Karpas-422 (cell line): ENCODE results near the gene COX7A2L. TPM values are rescaled to one million over a fixed set of nuclear protein-coding genes. Genes with fewer than 3 reads are reported as not detected.
"Not testable (repeated sequence)": the region's sequence is repeated elsewhere in the genome, so short reads cannot be mapped to it uniquely, and the experiment has no call there.

Experiments used
- DNase-seq: peaks from one replicate; pipeline ENCODE4 v3.0.0-alpha.2; 2015
- H2AFZ ChIP-seq: fragments of 200-600 bp; sonication (generic); 2 replicates; pipeline ENCODE4 v1.6.1; 2014; ENCODE audit warnings: antibody characterized with exemption, low read length, mixed read lengths
- H3K27ac ChIP-seq: fragments of 200-600 bp; sonication (generic); 2 replicates; pipeline ENCODE4 v1.5.1; 2014; ENCODE audit warnings: mild to moderate bottlenecking, low read length, moderate library complexity
- H3K27me3 ChIP-seq: fragments of 200-600 bp; sonication (generic); 2 replicates; pipeline ENCODE4 v1.6.1; 2014; ENCODE audit warnings: low read length, mixed read lengths
- H3K36me3 ChIP-seq: fragments of 200-600 bp; sonication (generic); 2 replicates; pipeline ENCODE4 v1.6.1; 2014; ENCODE audit warnings: low read length, mixed read lengths; ENCODE audit not compliant: insufficient read depth
- H3K4me1 ChIP-seq: fragments of 200-600 bp; sonication (generic); 2 replicates; pipeline ENCODE4 v1.6.1; 2014; ENCODE audit warnings: mild to moderate bottlenecking, low read length, mixed read lengths
- H3K4me2 ChIP-seq: fragments of 200-600 bp; sonication (generic); 2 replicates; pipeline ENCODE4 v1.6.1; 2014; ENCODE audit warnings: low read length, low read depth, mild to moderate bottlenecking; ENCODE audit not compliant: poor library complexity, severe bottlenecking
- H3K4me3 ChIP-seq: fragments of 200-600 bp; sonication (generic); 2 replicates; pipeline ENCODE4 v1.5.1; 2014; ENCODE audit warnings: mild to moderate bottlenecking, antibody characterized with exemption, low read length, mixed read lengths
- H3K79me2 ChIP-seq: fragments of 200-600 bp; sonication (generic); 2 replicates; pipeline ENCODE4 v1.6.1; 2014; ENCODE audit warnings: mild to moderate bottlenecking, low read length, mixed read lengths
- H3K9ac ChIP-seq: fragments of 200-600 bp; sonication (generic); 2 replicates; pipeline ENCODE4 v1.6.0; 2014; ENCODE audit warnings: low read length
- H3K9me2 ChIP-seq: fragments of 200-600 bp; sonication (generic), shearing (Covaris generic); replicated peaks from 2 replicates; pipeline ENCODE4 v1.6.0; 2014; ENCODE audit warnings: mild to moderate bottlenecking, low read length, moderate library complexity; ENCODE audit not compliant: insufficient read depth
- H3K9me3 ChIP-seq: fragments of 300-700, 200-600 bp; sonication (generic); 2 replicates; pipeline ENCODE4 v1.6.1; 2014; ENCODE audit warnings: low read length, mixed read lengths
- H4K20me1 ChIP-seq: fragments of 200-600 bp; sonication (generic); 2 replicates; pipeline ENCODE4 v1.6.1; 2014; ENCODE audit warnings: mild to moderate bottlenecking, antibody characterized with exemption, low read length, low read depth; ENCODE audit not compliant: insufficient read depth
- total RNA-seq: library from RNA; depleted of rRNA; stranded (reverse); fragments of >200 nt; shearing (Covaris generic); gene quantifications from 2 replicates; pipeline ENCODE4 v1.2.3, GENCODE V29; 2014; ENCODE audit warnings: low replicate concordance

Gene COX7A2L
- total RNA-seq, 1 experiment from 2014 or later: 232 TPM

DNA sequence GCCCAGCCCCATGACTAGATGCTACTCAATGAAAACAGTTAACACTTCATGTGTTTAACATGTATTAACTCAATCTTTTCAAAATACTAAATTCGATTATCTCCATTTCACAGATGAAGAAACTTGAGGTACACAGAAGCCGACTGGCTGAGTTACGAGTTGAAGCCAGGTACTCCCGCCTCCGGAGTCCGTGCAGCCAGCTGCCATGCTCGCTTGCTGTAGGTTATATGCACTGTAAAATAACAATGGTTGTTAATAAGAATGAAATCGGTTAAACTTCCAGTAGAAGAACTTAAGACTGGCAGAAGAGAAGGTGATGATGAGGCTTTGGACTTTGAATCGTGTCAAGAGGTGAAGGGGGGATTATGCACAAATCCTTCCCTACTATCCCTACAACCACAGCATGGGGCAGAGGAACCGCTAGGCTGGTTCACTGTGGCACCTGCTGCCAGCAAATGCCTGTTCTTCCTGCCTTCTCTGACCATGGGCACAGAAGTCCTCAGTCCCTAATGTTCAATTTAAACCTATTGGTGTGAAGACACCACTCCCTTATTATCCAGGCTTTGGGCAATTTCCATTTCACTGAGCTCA lies 25.4 kb downstream of the COX7A2L start:
- H3K9me3 ChIP-seq: no peaks in the 10 kb centered on the region
- H3K79me2 ChIP-seq: peaks cover 5% of the 10 kb centered on the region
- no peak overlapping the region for H2AFZ ChIP-seq
- H3K27me3 ChIP-seq: no peaks in the 10 kb centered on the region
- no peak overlapping the region for H3K9ac ChIP-seq
- H3K9me2 ChIP-seq: no peaks in the 10 kb centered on the region
- H3K36me3 ChIP-seq: peaks cover 54% of the 10 kb centered on the region
- no peaks in the 10 kb centered on the region for H4K20me1 ChIP-seq
- H3K27ac ChIP-seq: no peak overlapping the region
- no peak for DNase-seq
- no peaks in the 10 kb centered on the region for H3K4me1 ChIP-seq
- H3K4me2 ChIP-seq: no peak overlapping the region
- no peak overlapping the region for H3K4me3 ChIP-seq

DNA sequence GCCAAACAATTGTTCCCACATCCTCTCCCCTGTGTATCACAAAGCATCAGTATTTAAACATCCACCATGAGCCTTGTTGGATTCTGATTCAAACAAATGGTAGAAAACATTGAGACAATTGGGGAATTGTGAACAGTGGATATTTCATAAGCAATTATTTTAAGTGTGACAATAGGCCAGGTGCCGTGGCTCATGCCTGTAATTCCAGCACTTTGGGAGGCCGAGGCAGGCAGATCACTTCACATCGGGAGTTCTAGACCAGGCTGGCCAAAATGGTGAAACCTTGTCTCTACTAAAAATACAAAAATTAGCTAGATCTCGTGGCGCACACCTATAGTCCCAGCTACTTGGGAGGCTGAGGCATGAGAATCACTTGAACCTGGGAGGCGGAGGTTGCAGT lies 26.2 kb downstream of the COX7A2L start:
- H4K20me1 ChIP-seq, H2AFZ ChIP-seq, H3K4me2 ChIP-seq, H3K9me3 ChIP-seq, H3K9me2 ChIP-seq, H3K27ac ChIP-seq, DNase-seq, H3K27me3 ChIP-seq, H3K9ac ChIP-seq, H3K4me3 ChIP-seq, H3K4me1 ChIP-seq, H3K79me2 ChIP-seq: not testable (repeated sequence)
- peaks cover 54% of the 10 kb centered on the region for H3K36me3 ChIP-seq

DNA sequence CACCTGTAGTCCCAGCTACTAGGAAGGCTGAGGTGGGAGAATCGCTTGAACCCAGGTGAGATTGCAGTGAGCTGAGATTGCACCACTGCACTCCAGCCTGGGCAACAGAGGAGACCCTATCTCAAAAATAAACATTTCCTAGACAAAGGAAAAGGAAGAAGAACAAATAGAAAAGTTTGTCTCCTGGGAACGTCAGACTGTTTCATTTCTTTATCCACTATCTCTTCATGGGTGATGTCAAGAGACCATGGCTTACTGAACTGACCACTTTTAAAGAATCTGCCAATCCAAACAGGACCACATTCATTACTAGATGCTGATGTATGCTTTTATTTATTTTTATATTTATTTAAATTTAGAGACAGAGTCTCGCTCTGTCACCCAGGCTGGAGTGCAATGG lies 26.8 kb downstream of the COX7A2L start:
- Histone ChIP-seq H3K79me2 (no peaks in the 10 kb centered on the region; the same call in 1 of the 2 replicates), H3K9me3 (no peaks in the 10 kb centered on the region), H3K27me3 (no peaks in the 10 kb centered on the region), H3K4me3 (no peak overlapping the region), H3K36me3 (peaks cover 59% of the 10 kb centered on the region), H3K4me2 (no peak overlapping the region), H2AFZ (no peak overlapping the region), H4K20me1 (no peaks in the 10 kb centered on the region), H3K4me1 (no peaks in the 10 kb centered on the region), H3K27ac (no peak overlapping the region), H3K9ac (no peak overlapping the region), H3K9me2 (no peaks in the 10 kb centered on the region)
- no peak for DNase-seq

DNA sequence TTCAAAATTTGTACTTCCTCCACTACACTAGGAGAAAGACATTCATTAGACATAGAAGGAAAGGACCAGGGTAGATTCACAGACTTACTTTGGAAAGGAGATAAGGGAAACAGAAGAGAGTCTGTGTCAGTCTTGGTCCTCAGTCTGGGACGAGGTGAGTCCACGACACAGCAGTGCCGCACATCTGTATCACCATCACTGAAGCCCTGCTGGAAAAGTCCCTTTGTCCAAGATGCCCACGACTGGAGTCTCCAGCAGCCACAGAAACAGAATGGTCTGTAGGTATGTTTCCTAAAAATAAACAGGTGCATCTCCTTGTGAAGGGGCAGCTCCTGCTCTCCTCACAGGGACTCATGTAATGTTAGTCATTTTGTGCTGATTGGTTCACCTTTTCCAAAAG lies 27.4 kb downstream of the COX7A2L start:
- no peak for DNase-seq
- Histone ChIP-seq H3K9me3 (no peaks in the 10 kb centered on the region), H3K79me2 (no peaks in the 10 kb centered on the region; the same call in 1 of the 2 replicates), H3K4me3 (no peak overlapping the region), H2AFZ (no peak overlapping the region), H3K4me2 (no peak overlapping the region), H4K20me1 (no peaks in the 10 kb centered on the region), H3K36me3 (peaks cover 64% of the 10 kb centered on the region), H3K9ac (no peak overlapping the region), H3K27me3 (no peaks in the 10 kb centered on the region), H3K9me2 (no peaks in the 10 kb centered on the region), H3K27ac (no peak overlapping the region), H3K4me1 (no peaks in the 10 kb centered on the region)

DNA sequence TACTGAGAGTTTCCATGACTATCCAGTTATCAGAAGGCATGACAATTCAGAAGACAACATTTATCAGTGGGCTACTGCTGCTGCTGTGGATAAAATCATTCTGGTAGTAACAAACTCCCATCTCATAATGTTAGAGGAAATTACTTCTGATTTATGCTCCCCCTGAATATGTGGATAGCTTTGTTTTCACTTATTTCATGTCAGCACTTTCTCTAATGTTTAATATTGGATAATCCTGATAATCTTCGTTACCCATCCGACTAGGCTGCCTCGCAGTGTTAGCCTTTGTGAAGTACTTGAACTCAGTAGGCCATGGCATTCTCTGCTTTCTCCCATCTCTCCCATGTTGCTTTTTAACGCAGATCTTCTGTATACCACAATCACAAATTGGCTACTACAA lies 28.4 kb downstream of the COX7A2L start:
- Histone ChIP-seq H2AFZ (no peak overlapping the region), H3K4me3 (no peak overlapping the region), H3K4me2 (no peak overlapping the region), H3K27ac (no peak overlapping the region), H4K20me1 (no peaks in the 10 kb centered on the region), H3K9ac (no peak overlapping the region), H3K4me1 (no peaks in the 10 kb centered on the region), H3K79me2 (no peaks in the 10 kb centered on the region; the same call in 1 of the 2 replicates), H3K36me3 (peaks cover 60% of the 10 kb centered on the region), H3K27me3 (no peaks in the 10 kb centered on the region), H3K9me2 (no peaks in the 10 kb centered on the region), H3K9me3 (no peaks in the 10 kb centered on the region)
- no peak for DNase-seq

DNA sequence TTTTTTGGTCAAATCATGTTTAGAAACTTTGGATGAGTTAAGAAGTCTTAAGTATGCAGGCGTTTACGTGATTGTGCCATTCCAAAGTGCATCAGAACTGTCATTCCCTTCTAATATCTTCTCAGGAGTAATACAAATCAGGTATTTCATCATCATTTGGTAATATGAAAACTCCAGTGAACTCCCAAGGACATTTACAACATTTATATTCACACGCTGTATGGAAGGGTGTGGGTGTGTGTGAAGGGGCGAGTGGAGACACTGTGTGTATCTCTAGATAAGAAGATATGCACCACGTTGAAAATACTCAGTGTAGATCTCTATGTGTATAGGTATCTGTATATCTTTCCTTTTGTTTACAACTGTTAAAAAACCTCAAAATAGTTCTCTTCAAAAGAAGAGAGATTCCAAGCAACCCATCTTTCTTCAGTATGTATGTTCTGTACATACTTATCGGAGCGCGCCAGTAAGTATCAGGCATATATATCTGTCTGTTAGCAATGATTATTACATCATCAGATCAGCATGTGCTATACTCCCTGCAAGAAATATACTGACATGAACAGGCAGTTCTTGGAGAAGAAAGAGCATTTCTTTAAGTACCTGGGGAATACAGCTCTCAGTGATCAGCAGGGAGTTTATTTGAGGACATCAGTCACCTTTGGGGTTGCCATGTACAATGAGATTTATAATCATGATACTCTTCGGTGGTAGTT lies 29.3 kb downstream of the COX7A2L start:
- Histone ChIP-seq H3K4me2 (no peak overlapping the region), H3K79me2 (no peaks in the 10 kb centered on the region; the same call in 1 of the 2 replicates), H3K9ac (no peak overlapping the region), H3K4me3 (no peak overlapping the region), H3K4me1 (no peaks in the 10 kb centered on the region), H3K9me2 (no peaks in the 10 kb centered on the region), H2AFZ (no peak overlapping the region), H3K27me3 (no peaks in the 10 kb centered on the region), H3K36me3 (peaks cover 62% of the 10 kb centered on the region), H4K20me1 (no peaks in the 10 kb centered on the region), H3K27ac (no peak overlapping the region), H3K9me3 (no peaks in the 10 kb centered on the region)
- DNase-seq: no peak

DNA sequence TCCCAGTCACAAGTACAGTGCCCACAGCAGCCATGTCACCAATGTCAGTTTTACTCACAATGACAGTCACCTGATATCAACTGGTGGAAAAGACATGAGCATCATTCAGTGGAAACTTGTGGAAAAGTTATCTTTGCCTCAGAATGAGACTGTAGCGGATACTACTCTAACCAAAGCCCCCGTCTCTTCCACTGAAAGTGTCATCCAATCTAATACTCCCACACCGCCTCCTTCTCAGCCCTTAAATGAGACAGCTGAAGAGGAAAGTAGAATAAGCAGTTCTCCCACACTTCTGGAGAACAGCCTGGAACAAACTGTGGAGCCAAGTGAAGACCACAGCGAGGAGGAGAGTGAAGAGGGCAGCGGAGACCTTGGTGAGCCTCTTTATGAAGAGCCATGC lies 31.3 kb downstream of the COX7A2L start:
- H3K4me3 ChIP-seq: no peak overlapping the region
- no peaks in the 10 kb centered on the region for H3K27me3 ChIP-seq
- peaks cover 57% of the 10 kb centered on the region for H3K36me3 ChIP-seq
- H3K27ac ChIP-seq: no peak overlapping the region
- no peak overlapping the region for H2AFZ ChIP-seq
- H3K79me2 ChIP-seq: no peaks in the 10 kb centered on the region; the same call in 1 of the 2 replicates
- H3K4me1 ChIP-seq: no peaks in the 10 kb centered on the region
- H3K9me3 ChIP-seq: no peaks in the 10 kb centered on the region
- H3K9ac ChIP-seq: no peak overlapping the region
- no peak for DNase-seq
- no peak overlapping the region for H3K4me2 ChIP-seq
- no peaks in the 10 kb centered on the region for H4K20me1 ChIP-seq
- H3K9me2 ChIP-seq: no peaks in the 10 kb centered on the region

DNA sequence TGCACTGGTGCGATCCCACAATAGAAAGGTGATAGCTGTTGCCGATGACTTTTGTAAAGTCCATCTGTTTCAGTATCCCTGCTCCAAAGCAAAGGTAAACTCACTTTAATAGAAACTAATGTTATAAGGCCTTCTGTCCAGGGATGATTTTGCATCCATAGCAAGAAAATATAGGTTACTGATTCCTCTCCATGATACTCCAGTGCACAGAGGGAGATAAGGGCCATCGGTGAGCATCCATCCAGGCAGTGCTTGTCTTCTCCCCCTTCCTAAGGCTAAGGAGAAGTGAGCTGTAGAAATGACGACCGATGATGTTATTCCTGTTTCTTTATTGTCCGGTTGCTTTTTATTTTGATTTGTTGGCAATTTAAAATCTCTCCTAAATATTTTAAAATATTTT lies 32.1 kb downstream of the COX7A2L start:
- H3K27me3 ChIP-seq: no peaks in the 10 kb centered on the region
- no peaks in the 10 kb centered on the region for H3K4me1 ChIP-seq
- no peak overlapping the region for H3K4me2 ChIP-seq
- no peaks in the 10 kb centered on the region; the same call in 1 of the 2 replicates for H3K79me2 ChIP-seq
- no peak overlapping the region for H3K27ac ChIP-seq
- H4K20me1 ChIP-seq: no peaks in the 10 kb centered on the region
- peaks cover 55% of the 10 kb centered on the region for H3K36me3 ChIP-seq
- DNase-seq: no peak
- no peaks in the 10 kb centered on the region for H3K9me2 ChIP-seq
- no peak overlapping the region for H3K4me3 ChIP-seq
- no peak overlapping the region for H3K9ac ChIP-seq
- H3K9me3 ChIP-seq: no peaks in the 10 kb centered on the region
- no peak overlapping the region for H2AFZ ChIP-seq
